ENCODE data around the gene ACSS1. TPM values are rescaled to one million over a fixed set of nuclear protein-coding genes. Genes with fewer than 3 reads are reported as not detected.

Gene ACSS1
- total RNA-seq, 1 donor from 2014 or later, result 1.8 TPM

- peaks cover 11% of the 10 kb centered on the region for H3K27me3 ChIP-seq (ENCODE audit: control insufficient read depth, insufficient read depth, low read length)
- H3K36me3 ChIP-seq (ENCODE audit: control insufficient read depth, insufficient read depth, low read length), result no peaks in the 10 kb centered on the region
- DNase-seq (ENCODE audit: low read depth), result no peak
- H3K4me3 ChIP-seq (ENCODE audit: low read depth, low read length), result no peak overlapping the region
- no peak for FAIRE-seq
- TF ChIP-seq, protein P1, sequence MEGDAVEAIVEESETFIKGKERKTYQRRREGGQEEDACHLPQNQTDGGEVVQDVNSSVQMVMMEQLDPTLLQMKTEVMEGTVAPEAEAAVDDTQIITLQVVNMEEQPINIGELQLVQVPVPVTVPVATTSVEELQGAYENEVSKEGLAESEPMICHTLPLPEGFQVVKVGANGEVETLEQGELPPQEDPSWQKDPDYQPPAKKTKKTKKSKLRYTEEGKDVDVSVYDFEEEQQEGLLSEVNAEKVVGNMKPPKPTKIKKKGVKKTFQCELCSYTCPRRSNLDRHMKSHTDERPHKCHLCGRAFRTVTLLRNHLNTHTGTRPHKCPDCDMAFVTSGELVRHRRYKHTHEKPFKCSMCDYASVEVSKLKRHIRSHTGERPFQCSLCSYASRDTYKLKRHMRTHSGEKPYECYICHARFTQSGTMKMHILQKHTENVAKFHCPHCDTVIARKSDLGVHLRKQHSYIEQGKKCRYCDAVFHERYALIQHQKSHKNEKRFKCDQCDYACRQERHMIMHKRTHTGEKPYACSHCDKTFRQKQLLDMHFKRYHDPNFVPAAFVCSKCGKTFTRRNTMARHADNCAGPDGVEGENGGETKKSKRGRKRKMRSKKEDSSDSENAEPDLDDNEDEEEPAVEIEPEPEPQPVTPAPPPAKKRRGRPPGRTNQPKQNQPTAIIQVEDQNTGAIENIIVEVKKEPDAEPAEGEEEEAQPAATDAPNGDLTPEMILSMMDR (IDR thresholded peaks at IDR 0.05; ENCODE audit: insufficient read depth, low read length, severe bottlenecking), result no peak
Observed at GRCh38 chr20:25061103-25061799, 3.3 kb upstream of the ACSS1 start.

- TF ChIP-seq, protein P1 (IDR thresholded peaks at IDR 0.05; ENCODE audit: insufficient read depth, low read length, severe bottlenecking), result no peak
- H3K4me3 ChIP-seq (ENCODE audit: low read depth, low read length), result no peak overlapping the region
- FAIRE-seq (no peak), DNase-seq (ENCODE audit: low read depth) (peak; percentile 33)
- peaks cover 6% of the 10 kb centered on the region for H3K27me3 ChIP-seq (ENCODE audit: control insufficient read depth, insufficient read depth, low read length)
- H3K36me3 ChIP-seq (ENCODE audit: control insufficient read depth, insufficient read depth, low read length), result no peaks in the 10 kb centered on the region
Observed at GRCh38 chr20:25059866-25060465, 2.0 kb upstream of the ACSS1 start.

- peaks cover 6% of the 10 kb centered on the region for H3K27me3 ChIP-seq (ENCODE audit: control insufficient read depth, insufficient read depth, low read length)
- TF ChIP-seq, protein P1 (IDR thresholded peaks at IDR 0.05; ENCODE audit: insufficient read depth, low read length, severe bottlenecking), result no peak
- H3K4me3 ChIP-seq (ENCODE audit: low read depth, low read length), result no peak overlapping the region
- FAIRE-seq (no peak), DNase-seq (ENCODE audit: low read depth) (no peak)
- no peaks in the 10 kb centered on the region for H3K36me3 ChIP-seq (ENCODE audit: control insufficient read depth, insufficient read depth, low read length)
Observed at GRCh38 chr20:25058847-25059810, 1.2 kb upstream of the ACSS1 start.

DNA sequence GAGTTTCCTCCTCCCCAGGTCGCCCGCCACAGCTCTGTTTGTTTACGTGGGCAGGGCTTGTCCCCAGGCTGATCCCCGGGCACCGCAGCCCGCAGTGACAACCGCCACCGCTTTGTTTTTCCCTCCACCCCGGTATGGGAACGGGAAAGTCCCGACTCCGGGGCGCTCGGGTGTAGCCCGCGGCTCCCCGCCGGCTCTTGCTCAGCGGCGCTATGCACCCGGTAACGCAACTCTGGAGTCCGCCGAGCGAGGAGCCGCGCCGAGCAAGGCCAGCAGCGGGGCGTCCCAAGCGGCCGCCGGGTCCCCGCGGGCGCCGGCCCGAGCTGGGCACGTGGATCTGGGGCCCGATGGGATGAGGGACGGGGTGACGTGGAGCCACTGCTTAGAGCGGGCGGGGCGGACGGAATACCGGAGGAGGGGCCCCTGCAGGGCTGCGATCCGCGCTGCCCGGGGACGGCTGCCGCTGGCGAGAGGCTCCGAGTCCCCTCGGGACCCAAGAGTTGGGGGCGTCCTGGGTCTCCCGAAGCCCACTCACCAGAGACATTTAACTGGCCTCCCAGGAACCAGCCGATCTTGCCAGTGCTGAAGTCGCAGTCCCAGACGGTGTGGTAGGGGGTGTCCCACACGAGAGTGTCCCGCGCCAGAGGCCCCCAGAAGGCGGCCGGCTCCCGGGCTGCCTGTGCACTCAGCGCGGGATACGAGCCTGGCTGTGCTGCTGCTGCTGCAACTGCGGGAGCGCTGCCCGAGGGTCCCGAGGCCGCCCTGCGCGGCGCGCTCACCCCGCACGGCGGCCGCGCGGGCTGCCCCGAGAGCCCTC is 497 bp downstream of the ACSS1 start:
- FAIRE-seq, result no peak
- Histone ChIP-seq H3K36me3 (ENCODE audit: control insufficient read depth, insufficient read depth, low read length) (no peaks in the 10 kb centered on the region), H3K4me3 (ENCODE audit: low read depth, low read length) (peak overlapping the region; percentile 46), H3K27me3 (ENCODE audit: control insufficient read depth, insufficient read depth, low read length) (peaks cover 7% of the 10 kb centered on the region)
- TF ChIP-seq, protein P1 (IDR thresholded peaks at IDR 0.05; ENCODE audit: insufficient read depth, low read length, severe bottlenecking), result no peak
- DNase-seq (ENCODE audit: low read depth), result peak; percentile 22

DNA sequence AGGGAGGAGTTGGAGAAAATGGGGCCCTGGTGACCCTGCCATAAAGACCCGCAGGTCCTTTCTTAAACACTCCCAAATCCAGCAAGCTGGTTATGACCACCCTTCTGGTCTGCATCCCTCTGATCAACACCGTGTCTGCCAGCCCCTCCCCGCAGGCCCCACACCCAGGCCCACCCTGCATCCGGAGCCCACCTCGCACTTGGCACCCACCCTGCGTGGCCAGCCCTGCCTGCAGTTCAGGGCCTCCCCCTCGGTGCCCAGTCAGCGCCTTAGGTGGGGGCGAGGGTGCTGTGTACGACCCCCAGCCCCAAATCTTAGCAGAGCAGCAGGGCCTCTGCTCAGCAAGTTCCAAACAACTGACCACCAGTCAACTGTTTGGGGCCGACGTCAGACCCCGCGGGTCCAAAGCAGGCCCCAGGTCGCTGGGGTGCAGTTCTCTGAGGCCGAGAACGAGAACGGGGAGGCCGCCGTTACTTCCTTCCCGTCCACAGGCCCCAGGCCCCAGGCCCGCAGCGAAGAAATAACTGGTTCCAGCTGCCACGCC is 1.2 kb downstream of the ACSS1 start:
- TF ChIP-seq, protein P1 (IDR thresholded peaks at IDR 0.05; ENCODE audit: insufficient read depth, low read length, severe bottlenecking), result no peak
- peak overlapping the region; percentile 46 for H3K4me3 ChIP-seq (ENCODE audit: low read depth, low read length)
- H3K36me3 ChIP-seq (ENCODE audit: control insufficient read depth, insufficient read depth, low read length), result no peaks in the 10 kb centered on the region
- peaks cover 7% of the 10 kb centered on the region for H3K27me3 ChIP-seq (ENCODE audit: control insufficient read depth, insufficient read depth, low read length)
- FAIRE-seq (no peak), DNase-seq (ENCODE audit: low read depth) (no peak)

Data from bronchial epithelial cell (primary cell).